Endodermal cell (in vitro differentiated cells): ENCODE measurements around the gene RELA. TPM values are rescaled to one million over a fixed set of nuclear protein-coding genes. Genes with fewer than 3 reads are reported as not detected.

ENCODE experiments used
- DNase-seq: peaks from one replicate; pipeline ENCODE4 v3.0.0-alpha.2; 2017
- H3K27ac ChIP-seq: 2 replicates; pipeline ENCODE4 v1.5.1; 2013; ENCODE audit warnings: mild to moderate bottlenecking, low read depth, low read length, moderate library complexity
- H3K27me3 ChIP-seq: 2 replicates; pipeline ENCODE4 v1.6.1; 2013; ENCODE audit warnings: mild to moderate bottlenecking, low read length, moderate library complexity; ENCODE audit not compliant: insufficient read depth, control insufficient read depth, poor library complexity, severe bottlenecking
- H3K36me3 ChIP-seq: 2 replicates; pipeline ENCODE4 v1.7.0; 2013; ENCODE audit warnings: mild to moderate bottlenecking, low read length, moderate library complexity; ENCODE audit not compliant: control insufficient read depth, insufficient read depth
- H3K4me1 ChIP-seq: one replicate; pipeline ENCODE4 v1.7.0; 2013; ENCODE audit warnings: low read length; ENCODE audit not compliant: control insufficient read depth, insufficient read depth
- H3K4me3 ChIP-seq: 2 replicates; pipeline ENCODE4 v1.5.1; 2013; ENCODE audit warnings: mild to moderate bottlenecking, low read length, moderate library complexity
- H3K9ac ChIP-seq: 2 replicates; pipeline ENCODE4 v1.6.1; 2013; ENCODE audit warnings: mild to moderate bottlenecking, low read length, moderate library complexity; ENCODE audit not compliant: poor library complexity, severe bottlenecking; ENCODE audit errors: extremely low read depth
- H3K9me3 ChIP-seq: 2 replicates; pipeline ENCODE4 v1.6.1; 2013; ENCODE audit warnings: mild to moderate bottlenecking, low read length, moderate library complexity; ENCODE audit not compliant: control insufficient read depth
- H3K27ac Mint-ChIP-seq: 2 replicates; pipeline ENCODE4 v1.8.0; 2020; ENCODE audit warnings: mixed read lengths
- H3K27me3 Mint-ChIP-seq: 2 replicates; pipeline ENCODE4 v1.8.0; 2021; ENCODE audit warnings: mild to moderate bottlenecking, mixed read lengths; ENCODE audit not compliant: insufficient read depth
- H3K36me3 Mint-ChIP-seq: 2 replicates; pipeline ENCODE4 v1.8.0; 2020; ENCODE audit warnings: low read depth, mixed read lengths
- H3K4me1 Mint-ChIP-seq: 2 replicates; pipeline ENCODE4 v1.8.0; 2020; ENCODE audit warnings: mixed read lengths
- H3K4me3 Mint-ChIP-seq: 2 replicates; pipeline ENCODE4 v1.8.0; 2020; ENCODE audit warnings: mild to moderate bottlenecking, moderate library complexity, mixed read lengths
- H3K9me3 Mint-ChIP-seq: 2 replicates; pipeline ENCODE4 v1.8.0; 2020; ENCODE audit warnings: mild to moderate bottlenecking, mixed read lengths
- CTCF ChIP-seq: fragments of 200-600 bp; sonication (generic); conservative IDR thresholded peaks from 2 replicates; pipeline ENCODE4 v1.5.0; 2021; ENCODE audit warnings: antibody characterized with exemption, mild to moderate bottlenecking
- WGBS, 2 experiments: methylation state at CpG; one replicate each; pipeline versions ENCODE4 v1.1.5 to v1.1.7; 2013; ENCODE audit warnings: missing lambda C conversion rate in 2 of 2, mixed read lengths in 1 of 2; ENCODE audit not compliant: insufficient coverage in 1 of 2, insufficient read length in 1 of 2; 5-methylcytosine and 5-hydroxymethylcytosine counted together
- total RNA-seq, 2 donors: library from RNA; stranded (reverse); fragmentation: NEBNext Ultra II Directional in 1 of 2; extraction: Animal tissue kit (Norgen Biotek cat#: 25700) in 1 of 2; gene quantifications; 2 replicates in 1 of 2; 3 replicates in 1 of 2; pipeline ENCODE4 v1.2.1, GENCODE V29; 2021

RELA gene
- total RNA-seq, 2 donors from 2014 or later = 40.2 to 41.1 TPM

DNA sequence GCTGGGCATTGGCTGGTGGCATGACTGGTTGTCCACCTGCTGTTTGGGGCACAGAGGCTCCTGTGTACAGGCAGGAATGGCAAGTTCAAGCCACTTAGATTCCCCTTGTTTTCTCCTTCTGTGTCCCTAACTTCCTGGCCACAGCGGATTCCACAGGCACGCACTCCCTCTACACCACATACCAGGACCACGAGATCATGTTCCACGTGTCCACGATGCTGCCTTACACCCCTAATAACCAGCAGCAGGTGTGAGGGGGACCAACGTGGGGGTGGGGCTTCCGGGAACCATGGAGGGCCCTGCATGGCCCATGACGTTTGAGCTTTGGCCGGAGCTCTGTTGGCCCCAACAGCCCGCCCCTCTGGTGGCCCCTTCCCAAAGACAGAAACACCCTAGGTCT, 17.0 kb downstream of the RELA start:
- peaks cover 11% of the 10 kb centered on the region for H3K36me3 ChIP-seq
- Mint-ChIP-seq H3K36me3 (no peaks in the 10 kb centered on the region), H3K27ac (no peak overlapping the region), H3K4me3 (no peak overlapping the region), H3K27me3 (peaks cover 30% of the 10 kb centered on the region), H3K4me1 (peaks cover 6% of the 10 kb centered on the region), H3K9me3 (no peaks in the 10 kb centered on the region)
- H3K4me1 ChIP-seq = no peaks in the 10 kb centered on the region
- no peak overlapping the region for H3K9ac ChIP-seq
- DNase-seq = no peak
- no peaks in the 10 kb centered on the region for H3K27me3 ChIP-seq
- 90% methylated on average over 10 of the region's 10 CpGs; no CpG with 5 or more reads in 1 of the 2 experiments for WGBS, 2 experiments
- no peak overlapping the region for H3K27ac ChIP-seq
- TF ChIP-seq CTCF = no peak
- no peak overlapping the region for H3K4me3 ChIP-seq
- H3K9me3 ChIP-seq = no peaks in the 10 kb centered on the region

GRCh38 chr11:65644837-65645236, 17.9 kb downstream of the RELA start:
- H3K27me3 Mint-ChIP-seq = peaks cover 30% of the 10 kb centered on the region
- no peak overlapping the region for H3K27ac Mint-ChIP-seq
- WGBS, 2 experiments = 94 to 100% methylated on average over 5 to 11 of the region's 11 CpGs

DNA sequence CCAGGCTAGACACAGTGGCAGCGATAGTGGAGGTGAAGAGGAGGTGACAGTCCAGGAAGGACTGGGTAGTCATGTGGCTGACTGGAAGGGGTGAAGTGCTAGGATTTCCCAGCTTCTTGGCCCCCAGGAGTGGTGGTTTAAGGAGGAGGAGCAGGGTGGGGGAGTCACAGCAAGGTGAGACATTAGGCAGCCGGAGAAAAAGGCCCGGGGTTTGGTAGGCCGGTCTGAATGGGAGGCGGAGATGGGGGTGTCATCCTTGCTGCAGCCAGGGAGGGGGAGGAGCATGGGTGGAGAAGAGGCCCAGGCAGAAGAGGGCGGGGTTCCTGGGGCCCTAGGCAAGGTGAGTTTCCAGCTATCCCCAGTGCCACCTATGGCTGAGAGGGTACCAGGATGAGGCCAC, 18.7 kb downstream of the RELA start:
- DNase-seq = peak; percentile 79
- H3K27ac Mint-ChIP-seq = no peak overlapping the region
- Histone ChIP-seq H3K27me3 (no peaks in the 10 kb centered on the region), H3K4me3 (no peak overlapping the region), H3K27ac (peak overlapping the region; percentile 11), H3K36me3 (peaks cover 3% of the 10 kb centered on the region), H3K4me1 (no peaks in the 10 kb centered on the region), H3K9me3 (no peaks in the 10 kb centered on the region), H3K9ac (no peak overlapping the region)
- H3K4me1 Mint-ChIP-seq = peaks cover 6% of the 10 kb centered on the region
- no peaks in the 10 kb centered on the region for H3K9me3 Mint-ChIP-seq
- 75 to 87% methylated on average over 6 of the region's 6 CpGs for WGBS, 2 experiments
- no peak overlapping the region for H3K4me3 Mint-ChIP-seq
- TF ChIP-seq CTCF = no peak
- peaks cover 30% of the 10 kb centered on the region for H3K27me3 Mint-ChIP-seq
- H3K36me3 Mint-ChIP-seq = no peaks in the 10 kb centered on the region

More at GRCh38 chr11:65644837-65645236, 17.9 kb downstream of the RELA start:
- Histone ChIP-seq H3K9ac (no peak overlapping the region), H3K27me3 (no peaks in the 10 kb centered on the region), H3K4me1 (no peaks in the 10 kb centered on the region), H3K4me3 (no peak overlapping the region), H3K9me3 (no peaks in the 10 kb centered on the region), H3K36me3 (peaks cover 10% of the 10 kb centered on the region), H3K27ac (no peak overlapping the region)
- no peaks in the 10 kb centered on the region for H3K36me3 Mint-ChIP-seq
- peaks cover 6% of the 10 kb centered on the region for H3K4me1 Mint-ChIP-seq
- DNase-seq = no peak
- no peak for TF ChIP-seq CTCF
- H3K9me3 Mint-ChIP-seq = no peaks in the 10 kb centered on the region
- H3K4me3 Mint-ChIP-seq = no peak overlapping the region
